SK-N-MC (cell line): Measurements from ENCODE around the gene RHOH.
A peak's percentile ranks its signal among the peaks of the same experiment; 100 is the strongest.
"Not testable (repeated sequence)": the region's sequence is repeated elsewhere in the genome, so short reads cannot be mapped to it uniquely, and the experiment has no call there.

Experiments
- DNase-seq: peaks from one replicate; pipeline ENCODE4 v3.0.0-alpha.2; 2011; ENCODE audit warnings: low read depth, low spot score
- H3K27ac ChIP-seq: fragments of 200-600 bp; sonication (generic); 2 replicates; pipeline ENCODE4 v1.5.1; 2016; ENCODE audit warnings: mixed run types
- H3K36me3 ChIP-seq: fragments of 200-600 bp; sonication (generic); 2 replicates; pipeline ENCODE4 v1.6.1; 2017; ENCODE audit warnings: antibody characterized with exemption, low read length, mixed read lengths; ENCODE audit not compliant: insufficient read depth
- H3K4me3 ChIP-seq: fragments of 200-600 bp; sonication (generic); 2 replicates; pipeline ENCODE4 v1.5.1; 2016
- H3K9ac ChIP-seq: fragments of 200-600 bp; sonication (generic); 2 replicates; pipeline ENCODE4 v1.8.0; 2017; ENCODE audit warnings: mixed run types, mixed read lengths; ENCODE audit not compliant: insufficient read length
- H3K9me3 ChIP-seq: fragments of 200-600 bp; sonication (generic); 2 replicates; pipeline ENCODE4 v1.6.1; 2017; ENCODE audit warnings: low read depth, mild to moderate bottlenecking, antibody characterized with exemption, low read length, moderate library complexity, mixed read lengths
- EZH2 ChIP-seq: fragments of 200-600 bp; sonication (generic); IDR thresholded peaks from one replicate; pipeline ENCODE4 v1.6.1; 2017; ENCODE audit warnings: antibody characterized with exemption
- FOXP2 ChIP-seq: optimal IDR thresholded peaks from 2 replicates; pipeline ENCODE3; 2011; ENCODE audit warnings: mild to moderate bottlenecking, moderate library complexity; ENCODE audit not compliant: insufficient read depth; ENCODE audit errors: extremely low read length, control extremely low read depth
- POLR2AphosphoS5 ChIP-seq: IDR thresholded peaks from 2 replicates; pipeline ENCODE4 v1.6.1; 2012; ENCODE audit warnings: mild to moderate bottlenecking, low read depth, low read length, borderline replicate concordance

RHOH gene

GRCh38 chr4:40281099-40281498 is 84.3 kb downstream of the RHOH start:
- Histone ChIP-seq H3K9ac (no peak overlapping the region), H3K27ac (0 out of 2 replicates have a peak overlapping the region, but pooled peaks have one; percentile 1), H3K36me3 (no peaks in the 10 kb centered on the region), H3K9me3 (no peaks in the 10 kb centered on the region), H3K4me3 (no peak overlapping the region)
- TF ChIP-seq FOXP2 = no peak
- no peak for DNase-seq

GRCh38 chr4:40281913-40282312 is 85.1 kb downstream of the RHOH start:
- Histone ChIP-seq H3K9me3 (no peaks in the 10 kb centered on the region), H3K4me3 (no peak overlapping the region), H3K9ac (no peak overlapping the region), H3K36me3 (no peaks in the 10 kb centered on the region), H3K27ac (no peak overlapping the region)
- TF ChIP-seq EZH2 = no peak
- no peak for TF ChIP-seq FOXP2
- no peak for TF ChIP-seq POLR2AphosphoS5
- no peak for DNase-seq

- not testable (repeated sequence) for H3K27ac ChIP-seq, DNase-seq, H3K9me3 ChIP-seq, H3K36me3 ChIP-seq, H3K9ac ChIP-seq, H3K4me3 ChIP-seq
These were observed 86.0 kb downstream of the RHOH start for GRCh38 chr4:40282857-40283256.

GRCh38 chr4:40283413-40283812 is 86.6 kb downstream of the RHOH start:
- no peak for TF ChIP-seq FOXP2
- no peak for TF ChIP-seq EZH2
- no peak for TF ChIP-seq POLR2AphosphoS5
- H3K27ac ChIP-seq = no peak overlapping the region
- no peak for DNase-seq
- no peak overlapping the region for H3K4me3 ChIP-seq
- H3K9me3 ChIP-seq = no peaks in the 10 kb centered on the region
- no peak overlapping the region for H3K9ac ChIP-seq
- no peaks in the 10 kb centered on the region for H3K36me3 ChIP-seq

- H3K9ac ChIP-seq = no peak overlapping the region
- no peak overlapping the region for H3K4me3 ChIP-seq
- no peaks in the 10 kb centered on the region for H3K36me3 ChIP-seq
- no peak overlapping the region for H3K27ac ChIP-seq
- TF ChIP-seq POLR2AphosphoS5 = no peak
- TF ChIP-seq FOXP2 = no peak
- no peak for TF ChIP-seq EZH2
- DNase-seq = no peak
- no peaks in the 10 kb centered on the region for H3K9me3 ChIP-seq
These were observed 87.1 kb downstream of the RHOH start for GRCh38 chr4:40283968-40284367.

- Histone ChIP-seq H3K27ac (no peak overlapping the region), H3K9ac (no peak overlapping the region), H3K36me3 (no peaks in the 10 kb centered on the region), H3K4me3 (no peak overlapping the region), H3K9me3 (no peaks in the 10 kb centered on the region)
- no peak for TF ChIP-seq EZH2
- TF ChIP-seq POLR2AphosphoS5 = no peak
- no peak for TF ChIP-seq FOXP2
- no peak for DNase-seq
These were observed 88.9 kb downstream of the RHOH start for GRCh38 chr4:40285692-40286091.

- Histone ChIP-seq H3K36me3 (no peaks in the 10 kb centered on the region), H3K9ac (no peak overlapping the region), H3K9me3 (no peaks in the 10 kb centered on the region), H3K27ac (no peak overlapping the region), H3K4me3 (no peak overlapping the region)
- no peak for DNase-seq
- no peak for TF ChIP-seq EZH2
- no peak for TF ChIP-seq POLR2AphosphoS5
- TF ChIP-seq FOXP2 = no peak
These were observed 91.7 kb downstream of the RHOH start for GRCh38 chr4:40288566-40288965.

- H3K4me3 ChIP-seq = peak overlapping the region; percentile 37; the same call in 1 of the 2 replicates
- no peak for DNase-seq
- H3K9ac ChIP-seq = peak overlapping the region; percentile 26
These were observed 92.7 kb downstream of the RHOH start for GRCh38 chr4:40289366-40290188.

GRCh38 chr4:40290611-40291186 is 93.9 kb downstream of the RHOH start:
- not testable (repeated sequence) for H3K9me3 ChIP-seq, H3K36me3 ChIP-seq, DNase-seq, H3K4me3 ChIP-seq, H3K27ac ChIP-seq, H3K9ac ChIP-seq

More at GRCh38 chr4:40289366-40290188, 92.7 kb downstream of the RHOH start:
- TF ChIP-seq FOXP2 (no peak), EZH2 (no peak), POLR2AphosphoS5 (no peak)
- H3K27ac ChIP-seq = peak overlapping the region; percentile 66; the same call in 1 of the 2 replicates
- no peaks in the 10 kb centered on the region for H3K36me3 ChIP-seq
- H3K9me3 ChIP-seq = no peaks in the 10 kb centered on the region
